Neutrophil (primary cell): Measurements from ENCODE around the gene CSF1R.

Experiments used
- H3K27ac ChIP-seq: fragments of 200-600 bp; sonication (generic); 2 replicates; pipeline ENCODE4 v1.5.1; 2016; ENCODE audit warnings: mild to moderate bottlenecking, moderate library complexity
- H3K27me3 ChIP-seq: fragments of 200-600 bp; sonication (generic); 2 replicates; pipeline ENCODE4 v1.6.0; 2016; ENCODE audit warnings: mild to moderate bottlenecking
- H3K36me3 ChIP-seq: fragments of 200-600 bp; sonication (generic); 2 replicates; pipeline ENCODE4 v1.5.1; 2017
- H3K4me1 ChIP-seq, 2 experiments: fragments of 200-600 bp in 1 of 2; sonication (generic) in 1 of 2; 1 replicate in 1 of 2; 2 replicates in 1 of 2; pipeline versions ENCODE4 v1.5.1 to v1.6.1; 2013 to 2016; ENCODE audit warnings: low read depth in 1 of 2, low read length in 1 of 2, mild to moderate bottlenecking in 1 of 2, moderate library complexity in 1 of 2; ENCODE audit not compliant: control insufficient read depth in 1 of 2, insufficient read depth in 1 of 2
- H3K4me3 ChIP-seq, 2 experiments: fragments of 200-600 bp in 1 of 2; sonication (generic) in 1 of 2; 1 replicate in 1 of 2; 2 replicates in 1 of 2; pipeline ENCODE4 v1.5.1; 2013 to 2016; ENCODE audit warnings: low read depth in 1 of 2, low read length in 1 of 2, mild to moderate bottlenecking in 1 of 2, moderate library complexity in 1 of 2
- H3K9me3 ChIP-seq: fragments of 200-600 bp; sonication (generic); 2 replicates; pipeline ENCODE4 v1.5.1; 2016
- CTCF ChIP-seq: fragments of 200-600 bp; sonication (generic); IDR thresholded peaks from 2 replicates; pipeline ENCODE4 v1.5.1; 2016; ENCODE audit warnings: antibody characterized with exemption

Gene CSF1R

DNA sequence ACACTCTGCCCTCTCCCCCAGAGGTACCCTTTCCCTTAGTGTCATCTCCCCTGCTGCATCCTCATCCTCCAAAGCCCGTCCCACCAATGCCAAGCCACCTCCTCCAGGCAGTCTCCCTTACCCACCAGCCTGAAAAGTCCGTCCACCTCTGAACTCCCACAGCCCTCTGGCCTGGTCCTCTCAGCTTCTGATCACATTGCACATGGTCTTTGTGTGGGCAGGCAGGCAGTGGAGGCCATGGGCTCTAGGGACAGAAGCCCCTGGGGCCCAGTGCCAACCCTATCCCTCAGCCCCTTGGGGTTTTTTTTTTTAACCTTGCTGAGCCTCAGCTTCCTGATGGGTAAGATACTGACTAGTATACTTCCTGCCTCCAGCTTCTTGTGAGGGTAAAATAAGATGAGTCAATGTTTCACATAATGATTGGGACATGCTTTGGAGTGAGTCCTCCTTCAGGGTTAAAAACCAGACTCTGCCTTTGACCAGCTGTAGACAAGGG is 19.4 kb downstream of the CSF1R start:
- no peaks in the 10 kb centered on the region for H3K9me3 ChIP-seq
- H3K4me3 ChIP-seq, result no peak overlapping the region
- peaks cover 97% of the 10 kb centered on the region for H3K36me3 ChIP-seq
- peaks cover 7 to 9% of the 10 kb centered on the region in 2 experiments for H3K4me1 ChIP-seq
- no peaks in the 10 kb centered on the region for H3K27me3 ChIP-seq
- TF ChIP-seq CTCF, result no peak
- H3K27ac ChIP-seq, result no peak overlapping the region

DNA sequence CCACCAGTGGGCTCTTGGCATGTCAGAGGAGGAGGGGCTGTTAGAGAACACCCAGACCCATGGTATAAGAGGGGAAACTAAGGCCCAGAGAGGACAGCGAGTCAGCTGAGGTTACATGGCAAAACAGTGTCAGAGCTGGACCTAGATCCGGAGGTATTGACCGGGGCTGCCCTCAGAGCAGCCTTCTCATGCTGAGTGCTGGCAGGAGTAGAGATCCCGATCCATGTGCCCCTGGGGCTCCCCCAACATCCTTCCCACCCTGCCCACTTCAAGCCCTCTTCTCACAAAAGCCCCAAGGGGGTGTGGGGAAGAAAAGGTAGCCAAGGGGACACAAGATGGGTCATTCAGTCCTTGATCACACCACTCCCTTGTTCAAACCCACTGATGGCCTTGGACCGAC is 19.9 kb downstream of the CSF1R start:
- H3K36me3 ChIP-seq, result peaks cover 97% of the 10 kb centered on the region
- H3K4me3 ChIP-seq, result no peak overlapping the region
- no peak overlapping the region for H3K27ac ChIP-seq
- TF ChIP-seq CTCF, result no peak
- no peaks in the 10 kb centered on the region for H3K9me3 ChIP-seq
- H3K4me1 ChIP-seq, result peaks cover 9 to 12% of the 10 kb centered on the region in 2 experiments
- no peaks in the 10 kb centered on the region for H3K27me3 ChIP-seq

DNA sequence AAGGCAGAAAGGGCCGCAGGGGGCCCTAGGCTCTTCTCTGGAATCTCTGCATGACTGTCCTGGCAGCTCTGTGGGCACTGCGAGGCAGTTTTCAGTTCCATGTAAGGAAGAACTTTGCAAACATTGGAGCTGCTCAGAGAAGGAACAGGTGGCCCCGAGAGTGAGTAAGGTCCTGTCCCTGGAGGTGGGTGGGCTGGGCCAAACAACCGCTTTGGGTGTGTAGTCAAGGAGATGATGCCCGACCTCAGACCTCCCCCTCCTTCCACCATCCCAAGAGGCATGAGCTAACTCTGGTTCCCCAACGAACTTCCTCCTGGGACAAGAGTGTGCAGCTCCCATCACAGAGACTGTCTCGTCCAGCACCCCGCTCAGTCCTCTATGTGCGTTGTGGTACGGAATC is 20.5 kb downstream of the CSF1R start:
- no peaks in the 10 kb centered on the region for H3K9me3 ChIP-seq
- H3K27ac ChIP-seq, result no peak overlapping the region
- TF ChIP-seq CTCF, result no peak
- peaks cover 9 to 12% of the 10 kb centered on the region in 2 experiments for H3K4me1 ChIP-seq
- no peak overlapping the region for H3K4me3 ChIP-seq
- peaks cover 98% of the 10 kb centered on the region for H3K36me3 ChIP-seq
- no peaks in the 10 kb centered on the region for H3K27me3 ChIP-seq

DNA sequence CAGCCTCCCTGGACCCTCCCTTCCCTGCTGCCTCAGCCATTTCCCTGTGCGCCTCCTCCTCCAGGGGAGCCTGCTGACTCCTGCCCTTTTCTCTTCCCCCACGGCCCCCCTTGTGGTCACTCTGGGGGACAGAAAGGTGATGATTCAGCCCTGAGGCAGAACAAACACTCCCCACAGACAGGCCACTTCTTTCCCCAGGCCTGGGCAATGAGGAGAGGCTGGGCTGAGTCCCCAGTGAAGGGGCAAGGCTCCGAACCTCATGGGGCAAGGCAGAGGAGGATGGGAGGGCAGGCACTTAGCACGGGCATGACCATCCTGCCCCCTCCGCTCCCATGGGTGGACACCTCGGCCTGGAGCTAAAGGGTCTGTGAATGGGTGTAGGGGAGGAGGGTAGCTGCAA is 21.0 kb downstream of the CSF1R start:
- Histone ChIP-seq H3K9me3 (no peaks in the 10 kb centered on the region), H3K36me3 (peaks cover 98% of the 10 kb centered on the region), H3K27ac (no peak overlapping the region), H3K4me1 (peaks cover 9 to 12% of the 10 kb centered on the region in 2 experiments), H3K27me3 (no peaks in the 10 kb centered on the region), H3K4me3 (no peak overlapping the region)
- no peak for TF ChIP-seq CTCF

- no peak for TF ChIP-seq CTCF
- Histone ChIP-seq H3K4me1 (peaks cover 9 to 12% of the 10 kb centered on the region in 2 experiments), H3K36me3 (peaks cover 97% of the 10 kb centered on the region), H3K4me3 (no peak overlapping the region), H3K9me3 (no peaks in the 10 kb centered on the region), H3K27me3 (no peaks in the 10 kb centered on the region), H3K27ac (no peak overlapping the region)
These were observed 21.6 kb downstream of the CSF1R start for GRCh38 chr5:150064681-150065220.
